Measurements from ENCODE around the gene GPR75.
"Not testable (repeated sequence)": the region's sequence is repeated elsewhere in the genome, so short reads cannot be mapped to it uniquely, and the experiment has no call there.

GPR75 gene

GRCh38 chr2:53851052-53851757, 8.6 kb downstream of the GPR75 start:
- DNase-seq, result not testable (repeated sequence)

- DNase-seq, result no peak
Observed at GRCh38 chr2:53848062-53848461, 11.7 kb downstream of the GPR75 start.

DNA sequence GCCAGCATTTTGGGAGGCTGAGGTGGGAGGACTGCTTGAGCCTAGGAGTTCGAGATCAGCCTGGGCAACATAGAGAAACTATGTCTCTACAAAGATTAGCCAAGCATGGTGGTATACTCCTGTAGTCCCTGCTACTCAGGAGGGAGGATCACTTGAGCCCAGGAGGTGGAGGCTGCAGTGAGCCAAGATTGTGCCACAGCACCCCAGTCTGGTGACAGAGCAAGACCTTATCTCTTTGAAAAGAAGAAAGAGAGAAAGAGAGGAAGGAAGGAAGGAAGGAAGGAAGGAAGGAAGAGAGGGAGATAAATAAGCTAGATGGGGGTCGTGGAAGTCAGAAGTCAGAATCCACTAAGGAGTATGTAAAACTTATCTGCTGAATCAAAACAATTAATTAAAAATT, 16.2 kb downstream of the GPR75 start:
- DNase-seq, result no peak

DNA sequence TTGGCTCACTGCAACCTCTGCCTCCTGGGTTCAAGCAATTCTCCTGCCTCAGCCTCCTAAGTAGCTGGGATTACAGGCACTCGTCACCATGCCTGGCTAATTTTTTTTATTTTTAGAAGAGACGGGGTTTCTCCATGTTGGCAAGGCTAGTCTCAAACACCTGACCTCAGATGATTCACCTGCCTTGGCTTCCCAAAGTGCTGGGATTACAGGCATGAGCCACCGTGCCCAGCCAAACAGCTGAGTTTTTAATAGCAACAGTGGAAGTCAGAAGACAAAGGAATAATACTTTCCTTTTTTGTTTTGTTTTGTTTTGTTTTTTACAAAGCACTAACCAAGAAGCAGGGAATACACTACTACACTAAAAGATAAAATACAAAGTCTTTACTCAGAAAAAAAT, 16.9 kb downstream of the GPR75 start:
- no peak for DNase-seq

DNA sequence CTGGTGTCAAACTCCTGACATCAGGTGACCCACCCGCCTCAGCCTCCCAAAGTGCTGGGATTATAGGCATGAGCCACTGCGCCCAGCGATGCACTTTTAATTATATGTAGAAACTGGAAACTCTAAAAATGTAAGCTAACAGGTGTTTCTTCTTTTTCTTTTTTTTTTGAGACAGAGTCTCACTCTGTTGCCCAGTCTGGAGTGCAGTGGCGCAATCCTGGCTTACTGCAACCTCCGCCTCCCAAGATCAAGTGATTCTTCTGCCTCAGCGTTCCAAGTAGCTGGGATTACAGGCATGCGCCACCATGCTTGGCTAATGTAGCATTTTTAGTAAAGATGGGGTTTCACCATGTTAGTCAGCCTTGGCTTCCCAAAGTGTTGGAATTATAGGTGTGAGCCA, 18.1 kb downstream of the GPR75 start:
- not testable (repeated sequence) for DNase-seq

DNA sequence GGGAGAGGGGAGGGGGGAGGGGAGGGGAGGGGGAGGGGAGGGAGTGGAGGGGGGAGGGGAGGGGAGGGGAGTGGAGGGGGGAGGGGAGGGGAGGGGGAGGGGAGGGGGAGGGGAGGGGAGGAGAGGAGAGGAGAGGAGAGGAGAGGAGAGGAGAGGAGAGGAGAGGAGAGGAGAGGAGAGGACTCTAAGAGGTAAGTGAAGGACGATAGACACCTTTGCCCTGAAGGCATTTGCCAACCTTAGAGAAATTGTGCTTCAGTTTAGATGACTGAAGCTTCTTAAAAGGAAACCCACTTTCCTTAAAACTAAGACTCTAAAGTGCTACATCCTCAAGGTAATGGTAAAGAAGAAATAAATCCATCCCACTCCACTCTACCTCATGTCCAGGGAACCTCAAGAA, 19.2 kb downstream of the GPR75 start:
- no peak for DNase-seq

GRCh38 chr2:53829980-53830290, 29.8 kb downstream of the GPR75 start:
- not testable (repeated sequence) for DNase-seq

DNA sequence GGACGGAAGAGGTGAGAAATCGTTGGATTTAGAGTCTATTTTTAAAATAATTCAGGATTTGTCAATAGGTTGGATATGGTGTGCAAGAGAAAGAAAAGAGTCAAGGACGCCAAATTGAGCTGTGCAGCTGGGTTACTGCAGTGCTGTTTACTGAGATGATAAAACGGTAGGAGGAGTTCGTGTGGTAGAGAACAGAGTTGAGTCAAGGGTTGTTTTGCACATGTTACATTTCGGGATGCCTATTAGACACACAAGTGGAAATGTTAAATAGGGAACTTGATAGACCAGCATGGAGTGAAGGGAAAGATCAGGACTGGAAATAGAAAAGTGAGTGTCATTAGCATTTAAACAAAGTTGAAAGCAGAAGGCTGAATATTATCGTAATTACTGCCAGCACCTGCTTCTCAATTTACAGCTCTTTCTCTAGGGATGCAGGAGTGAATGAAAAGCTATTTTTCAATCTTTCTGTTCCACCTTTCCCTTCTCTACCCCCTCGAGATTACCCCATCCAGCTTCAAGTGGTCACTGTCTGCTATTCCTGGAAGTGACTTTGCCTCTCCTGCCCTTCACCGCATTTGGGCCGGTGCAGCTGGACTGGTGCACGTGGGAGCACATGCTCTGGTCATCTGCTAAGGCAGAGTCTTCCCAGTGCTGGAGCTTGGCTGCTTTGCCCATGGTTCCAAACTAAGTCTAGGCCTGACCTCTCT, 30.3 kb downstream of the GPR75 start:
- no peak for DNase-seq

GRCh38 chr2:53828331-53828730, 31.4 kb downstream of the GPR75 start:
- no peak for DNase-seq

DNA sequence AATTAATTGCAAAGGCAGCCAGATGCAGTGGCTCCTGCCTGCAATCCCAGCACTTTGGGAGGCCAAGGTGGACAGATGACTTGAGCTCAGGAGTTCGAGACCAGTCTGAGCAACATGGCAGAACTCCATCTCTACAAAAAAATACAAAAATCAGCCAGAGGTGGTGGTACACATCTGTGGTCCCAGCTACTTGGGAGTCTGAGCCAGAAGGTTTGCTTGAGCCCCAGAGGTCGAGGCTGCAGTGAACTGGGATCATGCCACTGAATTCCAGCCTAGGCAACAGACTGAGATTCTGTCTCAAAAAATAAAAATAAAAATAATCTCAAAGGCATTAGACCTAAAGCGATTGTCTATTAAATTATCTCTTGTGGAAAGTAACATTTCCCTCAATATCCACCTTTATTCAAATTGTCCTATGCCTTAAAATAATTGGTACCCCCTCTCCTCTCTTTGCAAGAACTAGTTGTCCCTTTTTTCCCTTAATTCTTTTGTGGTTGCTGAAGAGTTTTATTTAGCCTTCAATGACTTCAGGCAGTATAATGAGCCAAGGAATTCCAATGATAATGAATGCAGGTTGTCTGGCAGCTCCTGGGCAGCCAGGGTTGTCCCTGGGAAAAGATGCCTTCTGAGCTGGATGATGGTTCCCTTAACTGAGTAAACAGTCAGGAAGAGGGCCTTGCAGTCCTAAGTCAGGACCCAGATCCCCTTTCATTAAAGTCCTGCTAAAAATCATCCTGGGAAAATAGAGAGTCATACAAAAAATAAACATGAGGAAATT, 32.2 kb downstream of the GPR75 start:
- no peak for DNase-seq

DNA sequence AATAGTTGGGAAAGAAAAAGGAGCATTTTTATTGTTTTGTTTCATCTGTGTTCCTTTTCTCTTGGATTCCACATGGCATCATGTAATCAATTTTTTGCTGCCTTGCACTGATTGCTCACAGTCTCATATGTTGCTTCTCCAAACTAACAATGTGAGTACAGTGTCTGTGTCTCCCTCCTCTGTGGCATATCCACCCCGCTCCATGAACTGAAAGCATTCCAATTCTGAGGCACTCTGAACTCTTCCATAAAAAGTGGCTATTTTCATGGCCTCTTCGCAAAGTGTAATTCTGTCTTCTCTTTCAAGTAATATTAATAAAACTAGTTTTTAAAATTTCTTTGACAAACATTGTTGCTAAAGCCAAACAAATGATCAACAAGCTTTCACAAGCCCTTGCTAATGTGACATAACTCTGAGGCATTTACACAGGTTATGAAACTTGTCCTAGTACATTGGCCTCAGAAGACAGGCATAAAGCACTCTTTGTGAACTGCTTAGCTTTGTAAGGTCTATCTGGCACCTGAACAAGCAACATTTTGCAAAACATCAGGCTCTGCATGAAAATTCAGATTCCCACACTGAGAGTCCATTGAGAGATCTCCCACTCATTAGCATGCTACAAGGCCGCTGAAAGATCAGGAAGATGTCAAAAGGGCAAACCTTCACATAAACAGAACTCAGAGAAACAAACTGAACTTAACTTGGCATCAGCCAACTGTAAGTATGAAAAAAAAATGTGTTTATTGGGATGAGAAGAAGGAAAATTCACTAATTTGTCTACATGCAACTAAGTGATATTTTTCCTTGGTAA, 33.0 kb downstream of the GPR75 start:
- no peak for DNase-seq

DNA sequence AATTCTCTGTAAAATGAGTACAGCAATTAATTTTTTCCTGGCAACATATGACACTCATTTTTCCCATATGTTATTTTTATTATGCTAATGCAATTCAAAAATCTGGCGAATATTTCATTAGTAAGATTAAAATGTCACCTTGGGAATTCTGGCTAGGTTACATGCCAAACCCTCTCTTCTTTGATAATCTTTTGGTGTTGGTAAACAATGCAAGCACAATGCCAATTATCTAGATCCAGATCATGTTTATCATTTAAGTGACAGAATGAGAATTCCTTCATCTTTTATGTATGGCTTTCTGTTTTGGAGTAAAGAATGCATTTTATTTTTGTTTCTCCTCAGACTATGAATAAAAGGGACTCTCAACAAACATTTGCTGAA, 33.7 kb downstream of the GPR75 start:
- no peak for DNase-seq

DNA sequence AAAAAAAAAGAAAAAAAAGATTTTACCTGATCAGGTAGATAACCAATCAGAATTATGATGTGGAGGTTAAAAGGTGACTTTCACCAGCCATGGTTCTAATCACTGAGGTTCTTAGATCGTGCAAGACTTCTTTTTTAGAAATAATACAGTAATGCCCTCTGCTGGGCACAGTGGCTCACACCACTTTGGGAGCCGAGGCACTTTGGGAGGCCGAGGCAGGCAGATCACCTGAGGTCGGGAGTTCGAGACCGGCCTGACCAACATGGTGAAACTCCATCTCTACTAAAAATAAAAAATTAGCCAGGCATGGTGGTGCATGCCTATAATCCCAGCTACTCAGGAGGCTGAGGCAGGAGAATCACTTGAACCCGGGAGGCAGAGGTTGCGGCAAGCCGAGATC, 36.1 kb downstream of the GPR75 start:
- DNase-seq, result not testable (repeated sequence)

DNA sequence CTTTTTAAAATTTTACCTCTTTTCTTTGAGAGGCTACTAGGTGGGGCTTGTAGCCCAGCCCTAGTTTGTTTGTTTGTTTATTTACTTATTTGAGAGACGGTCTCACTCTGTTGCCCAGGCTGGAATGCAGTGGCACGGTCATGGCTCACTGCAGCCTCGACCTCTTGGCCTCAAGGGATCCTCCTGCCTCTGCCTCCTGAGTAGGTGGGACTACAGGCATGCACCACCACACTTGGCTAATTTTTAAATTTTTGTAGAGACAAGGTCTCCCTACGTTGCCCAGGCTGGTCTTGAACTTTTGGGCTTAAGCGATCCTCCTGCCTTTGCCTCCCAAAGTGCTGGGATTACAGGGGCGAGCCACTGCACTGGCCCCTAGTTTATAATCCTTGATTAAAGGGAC, 38.0 kb downstream of the GPR75 start:
- DNase-seq, result no peak

DNA sequence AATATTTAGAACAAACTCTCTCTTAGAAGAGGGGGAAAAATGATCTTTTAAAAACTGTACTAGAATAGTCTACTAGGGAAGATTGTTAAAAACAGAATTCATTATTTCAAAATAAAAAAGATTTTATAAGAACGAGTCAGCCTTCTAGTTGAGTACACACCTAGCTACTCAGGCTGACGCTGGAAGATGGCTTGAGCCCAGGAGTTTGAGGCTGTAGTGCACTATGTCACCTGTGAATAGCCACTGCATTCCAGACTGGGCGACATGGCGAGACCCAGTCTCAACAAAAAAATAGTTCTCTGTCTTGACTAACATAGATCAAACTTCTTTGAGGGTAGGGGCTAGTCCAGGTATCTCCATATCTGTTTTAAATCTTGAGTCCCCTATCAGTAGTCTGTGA, 39.1 kb downstream of the GPR75 start:
- DNase-seq, result no peak

DNA sequence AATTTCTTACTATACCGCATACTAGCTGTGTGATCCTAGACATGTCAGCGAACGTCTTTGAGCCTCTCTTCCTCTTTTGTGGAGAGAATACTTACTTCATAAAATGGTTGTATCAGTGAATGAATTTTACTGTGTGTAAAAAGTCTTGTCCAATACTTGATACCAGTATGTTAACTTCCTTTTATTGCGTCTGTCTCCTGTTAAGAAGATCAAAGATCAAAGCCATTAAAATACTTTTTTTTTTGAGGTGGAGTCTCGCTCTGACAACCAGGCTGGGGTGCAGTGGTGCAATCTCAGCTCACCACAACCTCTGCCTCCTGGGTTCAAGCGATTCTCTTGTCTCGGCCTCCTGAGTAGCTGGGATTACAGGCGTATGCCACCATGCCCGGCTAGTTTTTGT, 39.7 kb downstream of the GPR75 start:
- DNase-seq, result no peak

- no peak for DNase-seq
Observed at GRCh38 chr2:53819634-53820033, 40.1 kb downstream of the GPR75 start.

- DNase-seq, result no peak
Observed at GRCh38 chr2:53818854-53819435, 40.8 kb downstream of the GPR75 start.

DNA sequence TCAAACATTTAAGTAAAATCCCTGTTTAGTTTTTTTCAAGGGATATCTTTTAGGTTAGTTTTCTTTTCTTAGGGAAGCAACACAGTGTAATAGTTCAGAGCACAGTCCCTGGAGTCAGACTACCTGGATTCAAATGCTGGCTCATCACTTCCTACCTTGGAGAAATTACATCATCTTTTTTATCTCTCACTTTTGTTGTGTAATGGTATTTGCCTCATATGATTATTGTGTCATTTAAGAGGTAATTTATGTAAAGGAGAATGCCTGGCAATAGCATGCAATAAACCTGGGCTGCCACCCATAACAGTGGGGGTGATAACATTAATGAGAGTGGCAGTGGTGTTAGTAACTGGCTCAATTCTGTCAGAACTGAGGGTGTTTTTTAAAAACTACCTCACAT, 46.6 kb downstream of the GPR75 start:
- DNase-seq, result no peak

GRCh38 chr2:53811601-53812000, 48.2 kb downstream of the GPR75 start:
- DNase-seq, result no peak
